Measurements from ENCODE around the gene TRAPPC2L. TPM values are rescaled to one million over a fixed set of nuclear protein-coding genes. Genes with fewer than 3 reads are reported as not detected.

The TRAPPC2L gene
- total and polyA plus RNA-seq, 4 donors, result 34.2 to 106 (median 48.5) TPM

- H3K4me1 ChIP-seq (ENCODE audit: control insufficient read depth in 5 of 5, insufficient read depth in 5 of 5, low read length in 5 of 5), result peaks cover 0 to 24% (median 9%) of the 10 kb centered on the region in 5 donors
- no peaks in the 10 kb centered on the region for H3K9me3 ChIP-seq (ENCODE audit: control insufficient read depth in 4 of 4, insufficient read depth in 3 of 4, low read length in 3 of 4)
- no peaks in the 10 kb centered on the region for H3K27me3 ChIP-seq (ENCODE audit: control insufficient read depth in 3 of 3, insufficient read depth in 3 of 3, low read length in 2 of 3)
- peak; percentile 84 to 93 (median 91) for DNase-seq
- H3K36me3 ChIP-seq (ENCODE audit: control insufficient read depth in 4 of 4, insufficient read depth in 4 of 4, low read length in 4 of 4), result peaks cover 0 to 16% (median 8%) of the 10 kb centered on the region in 4 donors
- peak overlapping the region; percentile 66 for H3K4me3 ChIP-seq
- 2 to 3% methylated on average over 51 to 65 of the region's 65 CpGs for WGBS, 2 donors
- H3K9ac ChIP-seq (ENCODE audit: insufficient read depth in 1 of 2, low read length in 2 of 2), result peak overlapping the region in 1 of 2 donors; percentile 34
- peak; percentile 76 for ATAC-seq (ENCODE audit: insufficient read depth, low FRiP score)
- H3K27ac ChIP-seq (ENCODE audit: low read depth in 1 of 2, low read length in 1 of 2), result peak overlapping the region; percentile 84 to 85
- TF ChIP-seq, protein P1, sequence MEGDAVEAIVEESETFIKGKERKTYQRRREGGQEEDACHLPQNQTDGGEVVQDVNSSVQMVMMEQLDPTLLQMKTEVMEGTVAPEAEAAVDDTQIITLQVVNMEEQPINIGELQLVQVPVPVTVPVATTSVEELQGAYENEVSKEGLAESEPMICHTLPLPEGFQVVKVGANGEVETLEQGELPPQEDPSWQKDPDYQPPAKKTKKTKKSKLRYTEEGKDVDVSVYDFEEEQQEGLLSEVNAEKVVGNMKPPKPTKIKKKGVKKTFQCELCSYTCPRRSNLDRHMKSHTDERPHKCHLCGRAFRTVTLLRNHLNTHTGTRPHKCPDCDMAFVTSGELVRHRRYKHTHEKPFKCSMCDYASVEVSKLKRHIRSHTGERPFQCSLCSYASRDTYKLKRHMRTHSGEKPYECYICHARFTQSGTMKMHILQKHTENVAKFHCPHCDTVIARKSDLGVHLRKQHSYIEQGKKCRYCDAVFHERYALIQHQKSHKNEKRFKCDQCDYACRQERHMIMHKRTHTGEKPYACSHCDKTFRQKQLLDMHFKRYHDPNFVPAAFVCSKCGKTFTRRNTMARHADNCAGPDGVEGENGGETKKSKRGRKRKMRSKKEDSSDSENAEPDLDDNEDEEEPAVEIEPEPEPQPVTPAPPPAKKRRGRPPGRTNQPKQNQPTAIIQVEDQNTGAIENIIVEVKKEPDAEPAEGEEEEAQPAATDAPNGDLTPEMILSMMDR (IDR thresholded peaks at IDR 0.05; ENCODE audit: control extremely low read depth, extremely low read depth), result no peak
Observed at GRCh38 chr16:88810912-88811768, 45.8 kb upstream of the TRAPPC2L start.

DNA sequence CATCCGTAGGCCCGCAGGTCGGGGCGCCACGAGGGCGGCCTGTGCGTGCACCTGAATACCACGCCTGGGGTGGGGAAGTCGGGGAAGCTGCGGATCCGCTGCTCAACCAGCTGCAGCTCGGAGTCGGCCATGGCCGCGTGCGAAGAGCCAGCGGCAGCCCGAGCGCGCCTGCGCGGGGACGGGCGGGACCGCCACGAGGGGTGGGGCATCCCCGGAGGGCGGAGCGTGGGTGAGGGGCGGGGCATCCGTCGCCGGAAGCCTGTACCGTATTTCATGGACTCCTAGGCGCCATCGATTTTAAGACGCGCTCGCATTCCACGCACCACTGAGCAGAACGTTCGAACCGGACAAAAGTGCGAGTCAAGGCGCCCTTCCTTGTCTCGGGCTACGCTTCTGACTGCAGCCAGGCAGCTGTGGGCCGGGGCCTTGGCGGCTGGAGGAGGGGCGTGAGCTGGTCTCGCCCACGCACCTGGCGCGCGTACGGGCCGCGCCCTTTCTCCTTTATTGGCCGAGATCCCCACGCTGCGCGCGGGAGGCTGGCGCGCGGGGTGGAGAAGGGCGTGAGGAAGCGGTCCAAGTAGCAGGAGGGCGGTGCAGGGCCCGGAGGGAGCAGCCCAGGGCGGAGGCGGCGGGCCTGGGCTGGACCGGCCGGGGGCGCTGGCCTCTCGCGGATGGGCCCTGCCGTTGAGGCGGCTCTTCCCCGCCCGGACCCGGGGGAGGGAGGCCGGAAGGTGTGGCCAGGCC is 45.0 kb upstream of the TRAPPC2L start, which contains the start of gene APRT:
TSS of gene APRT (minus strand) at position 160 of the 744 bp plus-strand sequence. CDS start at position 131, 29 bp downstream.
- TF ChIP-seq, protein P1 (IDR thresholded peaks at IDR 0.05; ENCODE audit: control extremely low read depth, extremely low read depth), result peak; percentile 9
- H3K36me3 ChIP-seq (ENCODE audit: control insufficient read depth in 4 of 4, insufficient read depth in 4 of 4, low read length in 4 of 4), result peaks cover 0 to 17% (median 5%) of the 10 kb centered on the region in 4 donors
- H3K9me3 ChIP-seq (ENCODE audit: control insufficient read depth in 4 of 4, insufficient read depth in 3 of 4, low read length in 3 of 4), result no peaks in the 10 kb centered on the region
- DNase-seq (peak; percentile 95 to 97 (median 97)), ATAC-seq (ENCODE audit: insufficient read depth, low FRiP score) (peak; percentile 93)
- peak within 1 kb of the TSS; percentile 66 for H3K4me3 ChIP-seq
- H3K9ac ChIP-seq (ENCODE audit: insufficient read depth in 1 of 2, low read length in 2 of 2), result peak within 1 kb of the TSS in 1 of 2 donors; percentile 34
- H3K27me3 ChIP-seq (ENCODE audit: control insufficient read depth in 3 of 3, insufficient read depth in 3 of 3, low read length in 2 of 3), result no peaks in the 10 kb centered on the region
- H3K27ac ChIP-seq (ENCODE audit: low read depth in 1 of 2, low read length in 1 of 2), result peak within 1 kb of the TSS; percentile 84 to 85
- 0% methylated on average over 48 to 84 of the region's 84 CpGs for WGBS, 2 donors
- peaks cover 0 to 24% (median 9%) of the 10 kb centered on the region in 5 donors for H3K4me1 ChIP-seq (ENCODE audit: control insufficient read depth in 5 of 5, insufficient read depth in 5 of 5, low read length in 5 of 5)

DNA sequence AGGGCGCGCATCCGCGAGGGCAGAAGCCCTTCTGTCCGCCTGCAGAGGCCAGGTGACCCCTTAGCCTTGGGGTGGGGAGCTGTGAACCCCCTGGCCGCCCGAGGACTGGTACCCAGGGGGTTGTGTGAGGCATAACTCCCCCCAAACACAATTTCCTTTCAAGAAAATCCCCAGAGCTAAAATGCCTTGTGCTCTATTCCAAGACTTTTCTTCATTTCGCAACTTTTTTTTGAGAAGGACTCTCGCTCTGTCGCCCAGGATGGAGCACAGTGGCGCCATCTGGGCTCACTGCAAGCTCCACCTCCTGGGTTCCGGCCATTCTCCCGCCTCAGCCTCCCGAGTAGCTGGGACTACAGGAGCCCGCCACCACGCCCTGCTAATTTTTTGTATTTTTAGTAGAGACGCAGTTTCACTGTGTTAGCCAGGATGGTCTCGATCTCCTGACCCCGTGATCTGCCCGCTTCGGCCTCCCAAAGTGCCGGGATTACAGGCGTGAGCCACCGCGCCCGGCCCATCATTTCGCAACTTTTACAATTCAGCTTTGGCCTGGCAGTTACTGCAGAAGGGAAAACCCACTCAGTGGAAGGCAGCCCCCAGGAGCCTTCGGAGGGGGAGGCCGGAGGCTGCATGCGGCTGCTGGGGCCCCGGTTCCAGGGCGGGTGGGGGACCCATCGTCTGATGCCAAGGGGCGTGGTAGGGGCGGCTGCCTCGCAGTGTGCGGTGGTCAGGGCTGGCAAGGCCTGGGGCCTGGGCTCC is 44.2 kb upstream of the TRAPPC2L start:
- Histone ChIP-seq H3K27me3 (ENCODE audit: control insufficient read depth in 3 of 3, insufficient read depth in 3 of 3, low read length in 2 of 3) (no peaks in the 10 kb centered on the region), H3K9me3 (ENCODE audit: control insufficient read depth in 4 of 4, insufficient read depth in 3 of 4, low read length in 3 of 4) (no peaks in the 10 kb centered on the region), H3K36me3 (ENCODE audit: control insufficient read depth in 4 of 4, insufficient read depth in 4 of 4, low read length in 4 of 4) (peaks cover 0 to 17% (median 5%) of the 10 kb centered on the region in 4 donors), H3K27ac (ENCODE audit: low read depth in 1 of 2, low read length in 1 of 2) (peak overlapping the region; percentile 81 to 85), H3K4me3 (peak overlapping the region; percentile 66), H3K9ac (ENCODE audit: insufficient read depth in 1 of 2, low read length in 2 of 2) (no peak overlapping the region), H3K4me1 (ENCODE audit: control insufficient read depth in 5 of 5, insufficient read depth in 5 of 5, low read length in 5 of 5) (peaks cover 0 to 26% (median 9%) of the 10 kb centered on the region in 5 donors)
- no peak for ATAC-seq (ENCODE audit: insufficient read depth, low FRiP score)
- 34 to 41% methylated on average over 37 of the region's 37 CpGs for WGBS, 2 donors
- TF ChIP-seq, protein P1 (IDR thresholded peaks at IDR 0.05; ENCODE audit: control extremely low read depth, extremely low read depth), result no peak
- DNase-seq, result peak in 2 of 3 donors; percentile 63 to 74

Measured in lung (tissue), 12 donors.